Activated CD4-positive, alpha-beta T cell treated with anti-CD3 and anti-CD28 coated beads, Interleukin-2, amount 50 U/mL, for 16 hours (primary cell): ENCODE measurements around the gene LCN10.
"Not testable (repeated sequence)": the region's sequence is repeated elsewhere in the genome, so short reads cannot be mapped to it uniquely, and the experiment has no call there.

Experiments
- DNase-seq: peaks from one replicate; pipeline ENCODE4 v3.0.0-alpha.2; 2020

LCN10 gene

DNA sequence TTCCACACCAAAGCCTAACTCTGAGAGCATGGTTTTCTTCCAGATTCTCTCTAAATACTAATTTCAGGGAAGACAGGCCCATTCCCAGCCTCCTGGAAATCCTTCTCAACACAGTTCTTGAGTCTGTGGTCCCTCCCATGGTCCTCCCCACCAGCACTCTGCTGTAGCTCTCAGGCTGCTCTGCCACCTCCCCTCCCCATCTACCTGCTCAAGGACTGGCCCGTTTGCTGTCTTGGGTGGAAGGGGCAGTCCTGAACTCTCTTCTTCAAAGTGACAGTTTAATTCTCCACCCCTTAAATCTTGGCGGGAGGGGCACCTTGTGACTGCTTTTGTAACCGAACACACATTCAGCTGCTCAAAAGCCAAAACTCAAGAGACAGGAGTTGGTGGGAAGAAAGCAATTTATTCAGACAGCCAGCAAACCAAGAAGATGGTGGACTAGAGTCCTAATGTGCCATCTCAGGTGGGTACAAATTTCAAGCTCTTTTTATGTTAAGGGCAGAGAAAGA is 29.2 kb upstream of the LCN10 start:
- no peak for DNase-seq

DNA sequence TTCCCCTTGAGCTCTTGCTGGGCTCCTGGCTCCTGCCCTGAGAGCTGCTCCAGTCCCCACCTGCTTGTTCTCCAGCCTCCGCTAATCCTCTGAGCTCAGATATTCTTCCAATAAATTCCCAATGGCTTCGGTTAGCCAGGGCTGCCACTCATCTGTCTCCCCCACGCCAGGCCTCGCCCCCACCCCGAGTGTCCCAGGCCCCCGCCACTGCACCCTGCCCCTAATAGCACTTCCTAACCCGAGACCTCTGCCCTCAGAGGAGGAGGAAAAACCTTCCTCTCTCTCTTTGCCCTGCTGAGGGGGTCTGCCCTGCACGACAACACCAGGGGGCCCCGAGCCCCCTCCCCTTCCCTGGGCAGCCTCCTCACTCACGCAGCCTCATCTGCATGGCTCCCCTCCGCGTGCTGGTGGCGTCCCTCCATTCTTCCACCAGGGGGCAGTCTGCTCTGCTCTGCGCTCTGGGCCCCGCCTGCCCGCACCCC is 27.0 kb upstream of the LCN10 start:
- peak; percentile 58 for DNase-seq

DNA sequence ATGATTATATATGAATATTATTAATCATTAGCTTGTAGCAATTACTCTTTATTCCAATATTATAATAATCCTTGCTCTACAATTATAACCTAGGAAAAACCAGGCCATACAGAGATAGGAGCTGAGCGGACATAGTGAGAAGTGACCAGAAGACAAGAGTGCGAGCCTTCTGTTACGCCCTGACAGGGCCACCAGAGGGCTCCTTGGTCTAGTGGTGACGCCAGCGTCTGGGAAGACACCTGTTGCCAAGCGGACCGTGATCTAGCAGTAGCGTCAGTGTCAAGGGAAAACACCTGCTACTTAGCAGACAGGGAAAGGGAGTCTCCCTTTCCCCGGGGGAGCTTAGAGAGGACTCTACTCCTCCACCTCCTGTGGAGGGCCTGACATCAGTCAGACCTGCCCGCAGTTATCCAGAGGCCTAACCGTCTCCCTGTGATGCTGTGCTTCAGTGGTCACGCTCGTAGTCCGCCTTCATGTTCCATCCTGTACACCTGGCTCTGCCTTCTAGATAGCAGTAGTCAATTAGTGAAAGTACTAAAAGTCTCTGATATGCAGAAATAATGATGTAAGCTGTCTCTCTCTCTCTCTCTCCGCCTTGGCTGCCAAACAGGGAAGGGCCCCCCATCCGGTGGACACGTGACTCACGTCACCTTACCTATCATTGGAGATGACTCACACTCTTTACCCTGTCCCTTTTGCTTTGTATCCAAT is 23.8 kb upstream of the LCN10 start:
- DNase-seq: peak; percentile 61

DNA sequence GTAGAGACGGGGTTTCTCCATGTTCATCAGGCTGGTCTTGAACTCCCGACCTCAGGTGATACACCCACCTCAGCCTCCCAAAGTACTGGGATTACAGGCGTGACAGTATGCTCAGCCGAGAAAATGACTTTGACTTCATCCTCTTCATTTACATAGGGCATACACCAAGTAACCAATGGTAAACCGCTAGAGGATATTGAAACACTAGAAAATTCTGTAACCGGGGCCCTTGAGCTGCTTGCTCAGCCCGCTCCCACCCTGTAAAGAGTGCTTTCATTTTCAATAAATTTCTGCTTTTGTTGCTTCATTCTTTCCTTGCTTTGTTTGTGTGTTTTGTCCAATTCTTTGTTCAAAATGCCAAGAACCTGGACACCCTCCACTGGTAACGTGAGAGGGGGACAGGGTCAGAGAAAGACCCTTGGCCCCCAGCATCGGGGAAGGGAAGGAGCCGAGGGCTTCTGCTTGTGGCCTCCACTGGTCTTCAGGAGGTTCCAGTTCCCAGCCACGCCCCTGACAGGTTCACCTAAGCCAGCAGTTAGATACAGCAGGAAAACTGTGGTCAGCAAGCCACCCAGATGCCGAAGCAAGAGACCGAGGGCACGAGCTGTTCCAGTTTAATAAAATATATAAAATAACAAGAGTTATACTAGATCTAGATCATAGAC is 23.1 kb upstream of the LCN10 start:
- DNase-seq: not testable (repeated sequence)

DNA sequence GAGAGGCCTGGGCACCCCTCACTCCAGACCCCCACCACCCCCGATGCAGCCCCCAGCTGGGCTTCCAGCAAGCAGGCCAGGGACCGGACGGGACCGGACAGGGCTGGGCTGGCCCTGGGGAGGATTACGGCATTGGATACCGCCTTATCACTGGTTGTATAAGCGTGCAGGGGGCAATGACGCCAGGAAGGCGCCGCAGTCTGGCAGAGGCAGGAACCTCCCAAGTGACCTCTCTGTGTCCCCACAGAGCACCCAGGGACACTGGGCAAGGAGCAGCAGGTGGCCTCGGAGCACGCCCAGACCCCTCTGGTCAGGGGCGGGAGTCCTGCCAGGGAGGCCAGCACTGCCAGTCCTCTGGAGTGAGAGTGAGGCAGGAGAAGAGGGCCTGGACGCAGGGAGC is 22.3 kb upstream of the LCN10 start:
- no peak for DNase-seq

DNA sequence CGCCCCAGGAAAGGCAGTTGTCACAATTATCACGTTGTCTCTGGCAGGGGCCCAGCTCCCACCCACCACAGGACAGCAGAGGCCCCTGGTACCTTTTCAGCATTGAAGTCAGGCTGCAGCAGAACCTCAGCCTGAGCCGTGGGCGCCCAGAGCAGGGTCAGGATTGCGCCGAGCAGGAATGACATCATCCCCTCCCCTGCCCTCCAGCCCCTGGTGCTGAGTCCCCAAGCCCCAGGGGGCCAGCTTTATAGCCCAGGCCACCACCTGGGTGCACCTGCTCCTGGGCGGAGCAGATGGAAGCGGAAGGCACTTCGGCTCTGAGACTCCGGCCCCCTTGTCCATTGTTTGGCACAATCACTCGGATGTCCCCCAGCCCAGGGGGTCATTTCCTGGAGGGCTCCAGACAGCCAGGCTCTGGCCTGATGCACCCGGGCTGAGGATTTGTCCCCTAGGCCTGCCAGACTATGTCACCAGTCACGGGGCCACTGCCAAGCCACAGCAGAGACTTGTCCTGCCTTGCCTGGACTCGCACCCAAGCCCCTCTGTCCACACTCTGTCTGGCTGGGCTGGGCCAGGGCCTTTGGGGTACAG is 21.7 kb upstream of the LCN10 start, which contains the start of gene LCN15:
Gene LCN15, minus strand, starts transcription at position 218 of the 591 bp plus-strand sequence. Its CDS starts 30 bp downstream, at position 188.
- no peak for DNase-seq

DNA sequence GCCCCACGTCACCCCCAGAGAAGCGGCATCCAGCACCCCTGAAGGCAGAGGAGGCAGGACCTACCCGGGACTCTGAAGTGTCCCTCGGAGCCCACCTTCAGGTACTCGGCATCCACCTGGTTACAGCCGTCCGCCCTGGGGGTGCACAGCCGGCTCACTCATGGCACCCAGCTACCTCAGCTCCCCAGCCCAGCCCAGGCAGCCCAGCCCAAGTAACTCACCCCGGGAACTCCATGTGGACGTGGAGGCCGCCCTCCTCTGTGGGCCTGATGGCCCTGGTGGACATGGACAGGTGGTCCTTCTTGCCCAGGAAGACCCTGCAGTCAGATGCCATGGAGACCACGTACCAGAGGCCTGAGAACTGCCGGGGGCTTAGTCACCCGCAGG is 20.9 kb upstream of the LCN10 start:
- no peak for DNase-seq

DNA sequence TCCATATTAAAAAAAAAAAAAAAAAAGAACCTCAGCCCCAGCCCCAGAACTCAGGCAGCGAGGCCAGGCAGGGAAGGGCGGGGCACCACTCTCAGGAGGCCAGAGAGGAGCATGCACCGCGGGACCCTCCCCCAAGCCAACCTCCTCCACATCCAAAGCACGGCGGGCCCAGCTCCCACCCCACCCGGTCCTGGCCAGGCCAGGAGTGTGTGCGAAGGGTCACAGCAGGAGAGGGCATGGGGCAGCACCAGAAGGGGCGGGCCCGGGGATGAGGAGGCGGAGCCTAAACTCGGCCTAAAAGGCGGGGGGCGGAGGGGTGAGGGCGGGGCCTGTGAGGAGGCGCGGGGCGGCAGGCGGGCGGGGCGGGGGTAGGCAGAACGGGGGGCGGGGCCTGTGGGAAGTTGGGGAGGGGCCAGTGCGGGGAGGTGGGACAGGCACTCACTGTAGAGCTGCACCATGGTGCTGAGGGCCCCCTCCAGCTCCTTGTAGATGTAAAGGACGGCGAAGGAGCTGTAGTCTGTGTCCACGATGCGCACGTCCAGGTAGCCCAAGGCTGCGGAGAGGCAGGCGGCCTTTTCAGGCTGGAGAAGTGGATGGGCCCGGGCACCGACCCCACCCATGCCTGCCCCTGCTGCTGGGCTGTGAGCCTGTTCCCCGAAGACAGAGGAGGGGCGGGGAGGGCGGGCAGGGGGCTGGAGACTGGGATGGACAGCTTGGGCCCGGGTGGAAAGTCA is 20.3 kb upstream of the LCN10 start:
- DNase-seq: peak; percentile 62

DNA sequence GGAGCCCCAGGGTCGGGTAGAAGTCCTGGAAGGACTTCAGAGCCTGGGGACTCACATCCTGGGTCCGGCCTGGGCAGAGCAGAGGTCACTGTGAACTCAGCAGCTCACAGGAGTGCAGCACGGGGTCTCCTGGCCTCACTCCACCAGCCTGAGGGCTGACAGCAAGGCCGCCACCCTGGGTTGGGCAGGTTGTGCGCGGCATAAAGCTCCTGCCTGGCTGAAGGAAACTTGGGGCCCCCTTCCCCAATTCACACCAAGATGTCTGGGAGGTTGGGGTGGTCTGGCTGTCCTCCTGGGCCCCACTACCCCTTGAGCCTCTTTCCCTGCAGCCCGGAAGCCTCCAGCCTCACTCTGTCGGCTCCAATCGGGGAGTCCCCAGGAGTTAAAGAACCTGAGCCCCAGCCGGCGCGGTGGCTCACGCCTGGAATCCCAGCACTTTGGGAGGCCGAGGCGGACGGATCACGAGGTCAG is 19.5 kb upstream of the LCN10 start:
- no peak for DNase-seq

DNA sequence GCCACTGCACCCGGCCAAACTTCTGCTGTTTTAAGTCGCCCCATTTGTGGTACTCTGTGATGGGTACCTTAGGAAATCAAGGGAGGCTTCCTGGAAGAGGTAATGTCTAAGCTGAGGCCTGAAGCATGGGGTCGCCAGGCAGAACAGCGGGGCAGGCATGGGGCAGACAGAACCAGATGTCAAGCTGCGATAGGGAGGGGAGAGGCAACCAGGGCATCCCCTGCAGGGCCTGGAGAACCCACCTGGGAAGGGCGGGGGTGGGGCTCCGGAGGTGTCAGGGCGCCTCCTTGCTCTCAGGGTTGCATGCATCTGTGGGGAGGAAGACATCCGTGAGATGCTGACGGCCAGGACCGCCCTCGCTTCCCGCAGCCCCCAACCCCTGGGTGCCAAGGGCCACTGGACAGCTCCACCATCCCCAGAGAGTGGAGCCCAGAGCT is 18.8 kb upstream of the LCN10 start:
- DNase-seq: no peak

DNA sequence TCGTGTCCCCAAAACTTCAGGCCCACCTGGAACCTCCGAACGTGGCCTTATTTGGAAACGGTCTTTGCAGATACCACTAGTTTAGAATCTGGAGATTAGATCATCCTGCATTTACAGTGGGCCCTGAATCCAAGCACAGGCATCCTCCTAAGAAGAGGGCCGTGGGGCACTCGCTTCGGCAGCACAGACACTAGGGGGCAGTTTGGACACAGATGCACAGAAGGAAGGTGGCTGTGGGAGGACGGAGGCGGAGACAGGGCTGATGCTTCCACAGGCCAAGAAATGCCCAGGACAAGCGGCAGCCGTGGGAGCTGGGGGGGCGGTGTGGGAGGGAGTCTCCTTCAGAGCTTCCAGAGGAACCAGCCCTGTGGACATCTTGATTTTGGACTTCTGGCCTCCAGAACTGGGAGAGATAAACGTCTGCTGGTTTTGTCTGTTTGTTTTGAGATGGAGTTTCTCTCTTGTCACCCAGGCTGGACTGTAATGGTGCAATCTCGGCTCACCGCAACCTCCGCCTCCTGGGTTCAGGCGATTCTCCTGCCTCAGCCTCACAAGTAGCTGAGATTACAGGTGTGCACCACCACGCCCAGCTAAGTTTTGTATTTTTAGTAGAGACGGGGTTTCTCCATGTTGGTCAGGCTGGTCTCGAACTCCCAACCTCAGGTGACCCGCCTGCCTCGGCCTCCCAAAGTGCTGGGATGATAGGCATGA is 18.2 kb upstream of the LCN10 start:
- DNase-seq: peak; percentile 37

DNA sequence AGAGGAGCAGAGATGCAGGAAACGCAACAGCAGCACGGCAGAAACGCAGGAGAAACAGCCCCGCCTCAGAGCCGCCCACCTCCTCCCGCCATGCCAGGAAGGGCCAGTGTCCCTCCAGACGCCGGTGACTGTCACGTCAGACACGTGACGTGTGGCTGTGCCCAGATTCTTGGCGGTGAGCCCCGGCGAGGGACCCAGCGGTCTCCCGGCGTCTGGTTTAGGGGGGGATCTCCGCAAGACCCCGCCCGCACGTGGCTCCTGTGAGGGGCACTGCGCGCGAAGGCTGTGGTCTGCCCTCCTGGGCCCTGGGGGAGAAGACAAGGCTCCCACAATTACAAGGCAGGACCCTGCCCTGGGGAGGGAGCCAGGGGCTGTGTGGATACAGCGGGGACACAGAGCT is 17.7 kb upstream of the LCN10 start:
- DNase-seq: no peak

DNA sequence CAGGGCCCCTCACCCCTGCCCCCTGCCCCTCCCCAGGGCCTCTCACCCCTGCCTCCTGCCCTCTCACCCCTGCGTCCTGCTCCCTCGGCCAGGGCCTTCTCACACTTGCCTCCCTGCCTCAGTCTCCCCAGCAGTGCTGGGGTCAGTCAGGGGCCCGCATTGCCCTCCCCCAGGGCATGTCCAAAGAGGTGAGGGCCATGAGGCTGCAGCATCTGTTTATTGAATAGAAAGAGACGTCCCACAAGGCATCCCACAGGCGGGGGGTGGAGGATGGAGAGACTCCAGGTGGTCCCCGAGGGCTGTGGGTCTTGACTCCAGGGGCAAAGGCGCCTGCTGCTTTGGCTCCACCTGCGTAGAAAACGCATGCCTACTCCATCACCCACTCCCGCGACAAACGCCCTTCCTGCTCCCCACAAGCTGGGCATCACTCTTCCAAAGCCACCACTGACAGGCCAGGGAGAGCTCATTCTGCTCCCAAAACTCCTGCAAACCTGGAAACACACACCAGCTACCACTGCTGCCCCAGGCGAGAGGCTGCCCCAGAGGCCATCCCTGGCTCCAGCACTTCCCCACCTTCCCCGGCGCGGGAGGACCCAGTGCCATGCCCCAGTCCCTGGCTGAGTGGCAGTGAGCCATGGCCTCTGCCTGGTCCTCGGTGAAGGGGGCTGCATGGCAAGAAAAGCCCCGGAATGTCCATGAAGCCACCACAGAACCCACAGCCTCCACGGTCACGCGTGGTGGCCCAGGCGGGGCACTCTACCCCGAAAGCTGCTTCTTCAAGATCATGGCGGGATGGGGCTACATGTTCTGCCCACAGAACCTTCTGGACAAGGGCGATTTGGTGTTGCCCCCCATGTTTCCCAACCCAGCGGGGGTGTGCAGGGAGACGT is 16.9 kb upstream of the LCN10 start:
- DNase-seq: no peak

DNA sequence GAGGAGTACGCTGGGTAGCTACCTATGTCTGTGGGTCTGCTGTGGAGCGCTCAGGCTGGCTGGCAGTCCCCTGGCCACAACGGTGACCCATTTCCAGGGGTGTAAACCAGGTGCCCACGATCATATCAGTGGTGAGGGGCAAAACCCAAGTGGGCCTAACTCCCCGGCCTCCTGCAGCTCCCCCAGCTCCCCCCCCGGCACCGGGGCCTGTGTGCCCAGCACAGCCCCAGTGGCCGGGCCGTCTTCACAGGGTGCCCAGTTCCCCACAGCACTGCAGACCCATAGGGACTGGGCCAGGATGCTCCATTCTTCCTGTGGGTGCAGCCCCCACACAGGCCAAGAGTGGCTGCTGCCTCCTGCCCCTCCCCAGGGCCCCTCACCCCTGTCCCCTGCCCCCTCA is 16.3 kb upstream of the LCN10 start:
- DNase-seq: no peak

DNA sequence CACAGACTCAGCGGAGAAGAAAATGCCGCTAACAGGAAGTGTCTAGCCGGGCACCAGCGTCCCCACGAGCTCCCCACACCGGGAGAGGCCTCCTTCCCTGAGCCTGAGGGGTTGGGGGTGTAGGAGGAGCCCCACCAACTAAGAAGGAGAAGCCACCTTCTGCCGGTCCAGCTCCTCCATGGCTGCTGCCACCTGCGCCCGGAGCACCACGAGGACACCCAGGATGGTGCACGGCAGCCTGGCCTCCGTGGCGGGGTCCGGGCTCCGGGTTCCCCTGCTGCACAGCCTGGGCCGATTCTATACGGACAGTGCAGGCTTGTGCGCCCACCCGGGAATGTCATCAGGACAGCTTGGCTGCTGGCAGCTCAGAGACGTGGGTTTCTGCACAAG is 15.0 kb upstream of the LCN10 start:
- no peak for DNase-seq

DNA sequence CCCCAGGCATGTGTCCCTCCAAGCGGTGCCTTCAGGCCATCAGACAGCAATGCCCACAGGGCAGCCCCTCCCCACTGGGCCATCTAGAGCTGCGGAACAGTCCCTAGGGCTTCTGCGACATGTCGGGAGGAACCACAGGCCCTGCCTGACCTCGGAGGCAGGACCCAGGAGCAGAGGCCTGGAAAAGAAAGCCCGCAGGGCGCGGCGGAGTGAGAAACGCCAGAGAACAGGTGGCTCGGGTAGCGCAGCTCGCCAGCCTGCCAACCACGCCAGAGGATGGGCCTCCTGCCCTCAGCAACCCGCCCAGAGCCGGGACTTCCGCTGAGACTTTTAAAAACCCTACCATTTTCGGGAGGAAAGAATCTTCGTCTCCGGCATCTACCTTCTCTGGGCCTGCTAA is 14.6 kb upstream of the LCN10 start:
- no peak for DNase-seq

DNA sequence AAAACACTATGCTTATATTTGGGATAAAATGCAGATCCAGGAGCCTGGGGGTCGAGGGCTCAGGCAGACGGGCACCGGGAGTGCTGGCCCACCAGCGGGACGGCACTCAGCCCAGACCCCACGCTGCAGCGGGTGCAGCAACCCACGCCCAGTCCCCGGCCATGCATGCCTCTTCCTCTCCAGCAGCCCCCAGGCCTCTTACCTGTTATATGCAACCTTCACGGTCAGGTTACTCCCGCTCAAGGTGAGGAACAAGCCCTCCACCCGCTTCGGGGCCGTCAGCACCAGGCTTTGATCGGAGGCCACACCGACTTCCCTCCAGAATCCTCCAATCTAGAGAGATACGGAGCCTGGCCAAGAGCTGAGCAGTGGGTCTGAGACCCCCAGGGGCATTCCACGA is 14.1 kb upstream of the LCN10 start:
- DNase-seq: no peak

DNA sequence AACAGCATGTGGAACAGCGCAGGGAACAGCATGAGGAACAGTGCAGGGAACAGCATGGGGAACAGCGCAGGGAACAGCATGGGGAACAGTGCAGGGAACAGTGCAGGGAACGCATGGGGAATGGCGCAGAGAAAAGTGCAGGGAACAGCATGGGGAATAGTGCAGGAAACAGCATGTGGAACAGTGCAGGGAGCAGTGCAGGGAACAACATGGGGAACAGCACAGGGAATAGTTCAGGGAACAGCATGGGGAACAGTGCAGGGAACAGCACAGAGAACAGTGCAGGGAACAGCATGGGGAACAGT is 13.3 kb upstream of the LCN10 start:
- no peak for DNase-seq

DNA sequence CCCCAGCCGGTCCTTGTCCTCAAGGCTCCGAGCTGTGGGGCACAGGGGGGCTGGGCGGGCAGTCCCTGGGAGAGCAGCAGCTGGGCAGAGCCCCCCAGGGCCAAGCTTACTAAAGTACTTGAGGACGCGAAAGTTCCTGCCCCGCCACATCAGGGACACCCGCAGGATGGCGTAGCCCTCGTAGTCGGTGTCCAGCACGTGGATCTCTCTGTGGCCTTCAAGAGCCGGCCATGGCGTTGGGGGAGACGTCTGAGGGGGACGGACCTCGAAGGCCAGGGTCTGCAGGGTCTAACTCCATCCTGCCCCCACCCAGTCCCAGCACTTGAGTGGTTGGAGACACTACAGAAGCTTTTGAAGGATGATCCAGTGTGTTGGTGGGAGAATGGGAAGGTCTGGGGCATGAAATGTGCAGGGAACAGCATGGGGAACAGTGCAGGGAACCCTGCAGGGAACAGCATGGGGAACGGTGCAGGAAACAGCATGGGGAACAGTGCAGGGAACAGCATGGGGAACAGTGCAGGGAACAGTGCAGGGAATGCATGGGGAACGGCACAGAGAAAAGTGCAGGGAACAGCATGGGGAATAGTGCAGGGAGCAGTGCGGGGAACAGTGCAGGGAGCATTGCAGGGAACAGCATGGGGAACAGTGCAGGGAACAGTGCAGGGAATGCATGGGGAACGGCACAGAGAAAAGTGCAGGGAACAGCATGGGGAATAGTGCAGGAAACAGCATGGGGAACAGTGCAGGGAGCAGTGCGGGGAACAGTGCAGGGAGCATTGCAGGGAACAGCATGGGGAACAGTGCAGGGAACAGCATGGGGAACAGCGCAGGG is 12.8 kb upstream of the LCN10 start:
- DNase-seq: not testable (repeated sequence)

DNA sequence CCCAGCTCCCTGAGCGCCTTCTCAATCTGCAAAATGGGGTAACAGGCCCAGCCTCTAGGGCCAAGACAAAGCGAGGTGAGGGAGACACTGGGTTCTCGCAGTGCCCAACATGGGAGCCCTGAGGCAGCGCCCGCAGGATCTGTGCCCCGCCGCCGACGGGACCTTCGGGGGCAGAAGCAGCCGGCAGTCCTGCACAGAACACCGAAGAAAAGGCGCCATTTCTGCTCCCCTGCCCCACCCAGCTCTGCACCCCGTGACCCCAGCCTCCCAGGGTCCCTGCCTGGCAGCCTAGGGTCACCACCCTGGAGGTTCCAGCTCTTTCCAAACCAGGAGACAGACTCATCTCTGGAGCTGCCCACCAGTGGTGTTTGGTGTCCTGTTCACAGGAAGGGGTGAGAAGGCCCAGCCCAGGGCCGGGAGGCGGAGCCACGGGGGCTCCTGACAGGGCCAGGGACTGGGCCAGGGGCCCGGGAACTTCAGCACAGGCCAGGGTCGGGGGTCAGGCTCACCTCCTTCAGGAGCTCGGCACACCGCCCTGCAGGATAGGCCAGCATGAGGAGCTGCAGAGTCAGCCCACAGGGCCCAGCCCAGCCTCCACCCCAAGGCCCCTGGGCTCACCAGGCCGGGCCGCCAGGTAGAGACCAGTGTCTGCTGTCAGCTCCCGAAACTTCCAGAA is 12.0 kb upstream of the LCN10 start:
- DNase-seq: no peak
